HCT116 (cell line): ENCODE measurements around the gene ADGRG7. TPM values are rescaled to one million over a fixed set of nuclear protein-coding genes. Genes with fewer than 3 reads are reported as not detected.

Source experiments
- ATAC-seq: fragments of 200-7000 bp; cut with Tn5 transposase; 2 replicates; pipeline ENCODE4 v1.9.1; 2020; ENCODE audit warnings: mild to moderate bottlenecking, moderate library complexity
- BruUV-seq: library from RNA; stranded (reverse); fragments of 400-500 nt; replicated peaks from 2 replicates; lab custom pipeline; 2021; lab: Mats Ljungman, UMichigan
- CTCF ChIA-PET: fragments of 300-600 bp; sonication (Branson Sonifier 250); formaldehyde crosslinking; loops from one replicate; lab custom pipeline; 2021; ENCODE audit warnings: antibody characterized with exemption; lab: Charles Lee
- POLR2A ChIA-PET: fragments of 300-600, 350-600 bp; sonication (Branson Sonifier 250); formaldehyde crosslinking; loops from one replicate; lab custom pipeline; 2021; ENCODE audit warnings: antibody characterized with exemption; lab: Charles Lee
- RAD21 ChIA-PET, 2 experiments: fragments of 300-600 bp; sonication (Branson Sonifier 250); formaldehyde crosslinking; loops; one replicate each; lab custom pipeline; 2023; ENCODE audit warnings: low total read pairs in 2 of 2; ENCODE audit not compliant: uncharacterized antibody in 2 of 2, unreplicated experiment in 2 of 2, low non-redundant PET in 1 of 2; lab: Charles Lee
- DNase-seq: peaks from one replicate; pipeline ENCODE4 v3.0.0-alpha.2; 2010; ENCODE audit warnings: low read depth, low spot score
- H2AFZ ChIP-seq: fragments of 200-600 bp; shearing (Covaris generic), sonication (generic); 2 replicates; pipeline ENCODE4 v1.6.1; 2017; ENCODE audit warnings: low read depth, mixed run types, mixed read lengths, antibody characterized with exemption, low read length; ENCODE audit not compliant: poor library complexity, severe bottlenecking
- H3K27ac ChIP-seq: 2 replicates; pipeline ENCODE4 v1.5.1; 2012; ENCODE audit warnings: low read depth, low read length
- H3K27me3 ChIP-seq: fragments of 200-600 bp; sonication (generic); 2 replicates; pipeline ENCODE4 v1.6.1; 2016; ENCODE audit warnings: mixed run types, low read length, mixed read lengths; ENCODE audit not compliant: insufficient read depth
- H3K36me3 ChIP-seq, 2 experiments: fragments of 200-500 bp in 1 of 2; fragments of 200-600 bp in 1 of 2; sonication (Bioruptor generic) in 1 of 2; sonication (generic) in 1 of 2; 2 replicates each; pipeline versions ENCODE4 v1.5.1 to v1.6.1; 2014 to 2016; ENCODE audit warnings: low read length in 2 of 2, inconsistent platforms in 1 of 2, mixed read lengths in 1 of 2, mixed run types in 1 of 2; ENCODE audit not compliant: insufficient read depth in 2 of 2, control insufficient read depth in 1 of 2
- H3K4me1 ChIP-seq, 2 experiments: fragments of 200-600 bp in 1 of 2; sonication (generic) in 1 of 2; 2 replicates each; pipeline versions ENCODE4 v1.5.1 to v1.6.1; 2012 to 2017; ENCODE audit warnings: low read length in 2 of 2, inconsistent platforms in 1 of 2, mild to moderate bottlenecking in 1 of 2, mixed read lengths in 1 of 2, mixed run types in 1 of 2, moderate library complexity in 1 of 2; ENCODE audit not compliant: insufficient read depth in 2 of 2, control insufficient read depth in 1 of 2
- H3K4me2 ChIP-seq: fragments of 200-600 bp; sonication (generic); 2 replicates; pipeline ENCODE4 v1.6.1; 2017; ENCODE audit warnings: mixed run types, low read length, mixed read lengths
- H3K4me3 ChIP-seq, 2 experiments: fragments of 200-600 bp in 1 of 2; sonication (generic) in 1 of 2; replicated peaks in 1 of 2; 2 replicates each; pipeline ENCODE4 v1.5.1; 2011 to 2016; ENCODE audit warnings: low read length in 2 of 2, control low read depth in 1 of 2, low read depth in 1 of 2, mild to moderate bottlenecking in 1 of 2, mixed read lengths in 1 of 2, mixed run types in 1 of 2
- H3K79me2 ChIP-seq: fragments of 200-600 bp; sonication (generic); 2 replicates; pipeline ENCODE4 v1.6.1; 2017; ENCODE audit warnings: mild to moderate bottlenecking, mixed run types, low read length, moderate library complexity, mixed read lengths; ENCODE audit not compliant: insufficient read depth
- H3K9ac ChIP-seq: fragments of 200-600 bp; sonication (generic); 2 replicates; pipeline ENCODE4 v1.6.1; 2016; ENCODE audit warnings: low read length, mixed read lengths
- H3K9me2 ChIP-seq: fragments of 200-600 bp; sonication (generic), shearing (Covaris generic); 2 replicates; pipeline ENCODE4 v1.6.1; 2017; ENCODE audit warnings: mixed run types, mild to moderate bottlenecking, moderate library complexity; ENCODE audit not compliant: insufficient read depth
- H3K9me3 ChIP-seq, 2 experiments: fragments of 200-500 bp in 1 of 2; fragments of 200-600 bp in 1 of 2; sonication (Bioruptor generic) in 1 of 2; sonication (generic) in 1 of 2; 2 replicates each; pipeline ENCODE4 v1.6.1; 2014 to 2017; ENCODE audit warnings: low read length in 2 of 2, mixed read lengths in 2 of 2, inconsistent platforms in 1 of 2, low read depth in 1 of 2, mild to moderate bottlenecking in 1 of 2, mixed run types in 1 of 2, moderate library complexity in 1 of 2; ENCODE audit not compliant: control insufficient read depth in 1 of 2, insufficient read depth in 1 of 2
- H4K20me1 ChIP-seq: fragments of 200-600 bp; sonication (generic), shearing (Covaris generic); 2 replicates; pipeline ENCODE4 v1.6.1; 2017; ENCODE audit warnings: mixed run types, mild to moderate bottlenecking, moderate library complexity; ENCODE audit not compliant: insufficient read depth
- CEBPB ChIP-seq: IDR thresholded peaks from 2 replicates; pipeline ENCODE4 v1.6.1; 2012; ENCODE audit warnings: low read depth
- CTCF ChIP-seq, 3 experiments: fragments of 200-600 bp in 1 of 3; sonication (generic) in 1 of 3; IDR thresholded peaks in 2 of 3; conservative IDR thresholded peaks in 1 of 3; 2 replicates each; pipeline ENCODE4 v1.5.1; 2012 to 2017; ENCODE audit warnings: low read depth in 2 of 3, low read length in 2 of 3, antibody characterized with exemption in 1 of 3, borderline replicate concordance in 1 of 3, control low read depth in 1 of 3, mild to moderate bottlenecking in 1 of 3, mixed read lengths in 1 of 3, mixed run types in 1 of 3, moderate library complexity in 1 of 3; ENCODE audit not compliant: insufficient read depth in 1 of 3
- EGR1 ChIP-seq: IDR thresholded peaks from 2 replicates; pipeline ENCODE4 v1.6.1; 2012; ENCODE audit warnings: low read depth
- ELF1 ChIP-seq: IDR thresholded peaks from 2 replicates; pipeline ENCODE4 v1.6.1; 2012; ENCODE audit warnings: low read depth, borderline replicate concordance
- EZH2 ChIP-seq: fragments of 200-600 bp; sonication (generic); IDR thresholded peaks from 2 replicates; pipeline ENCODE4 v1.6.1; 2017; ENCODE audit warnings: antibody characterized with exemption, mixed run types
- POLR2A ChIP-seq: IDR thresholded peaks from 2 replicates; pipeline ENCODE4 v1.7.0; 2011; ENCODE audit warnings: borderline replicate concordance; ENCODE audit not compliant: insufficient read depth, insufficient read length; ENCODE audit errors: extremely low read depth
- POLR2AphosphoS5 ChIP-seq: IDR thresholded peaks from 2 replicates; pipeline ENCODE4 v1.6.1; 2011; ENCODE audit warnings: mild to moderate bottlenecking, low read depth, low read length, moderate library complexity
- SP1 ChIP-seq: IDR thresholded peaks from 2 replicates; pipeline ENCODE4 v1.6.1; 2012; ENCODE audit warnings: low read depth
- SRF ChIP-seq: IDR thresholded peaks from 2 replicates; pipeline ENCODE4 v1.6.1; 2012; ENCODE audit warnings: low read depth
- TCF7L2 ChIP-seq: IDR thresholded peaks from 2 replicates; pipeline ENCODE4 v1.7.0; 2011; ENCODE audit warnings: borderline replicate concordance, inconsistent platforms; ENCODE audit not compliant: insufficient read depth, insufficient read length; ENCODE audit errors: extremely low read depth
- ZFX ChIP-seq: fragments of 450-650 bp; IDR thresholded peaks from 2 replicates; pipeline ENCODE4 v1.6.1; 2017
- ZNF274 ChIP-seq: fragments of 200-500 bp; sonication (Bioruptor generic); IDR thresholded peaks from 2 replicates; pipeline ENCODE4 v1.6.1; 2014; ENCODE audit warnings: mild to moderate bottlenecking, low read depth, low read length, inconsistent platforms
- intact Hi-C: fragments of 100-400 bp; cut with micrococcal nuclease; formaldehyde crosslinking; loops from 2 replicates; pipeline ENCODE4 v1.10.0; 2022
- total RNA-seq: library from RNA; stranded (reverse); gene quantifications from one replicate; pipeline ENCODE4 v1.2.1, GENCODE V29; 2021; ENCODE audit not compliant: unreplicated experiment
- TF ChIP-seq, protein P1 (sequence below): IDR thresholded peaks from 2 replicates; pipeline ENCODE4 v1.6.1; 2012
- TF ChIP-seq, protein P2 (sequence below): IDR thresholded peaks from 2 replicates; pipeline ENCODE4 v1.6.1; 2012

The ADGRG7 gene
- total RNA-seq, 1 experiment from 2014 or later, result not detected

GRCh38 chr3:100702980-100703345, 93.6 kb downstream of the ADGRG7 start:
- Histone ChIP-seq H3K4me2 (no peak overlapping the region), H3K4me3 (no peak overlapping the region), H3K4me1 (no peaks in the 10 kb centered on the region; a peak in 1 of 4 replicates), H3K27me3 (no peaks in the 10 kb centered on the region), H2AFZ (no peak overlapping the region), H3K27ac (no peak overlapping the region), H3K9me3 (no peaks in the 10 kb centered on the region), H3K36me3 (no peaks in the 10 kb centered on the region), H3K9ac (no peak overlapping the region), H3K9me2 (no peaks in the 10 kb centered on the region), H3K79me2 (no peaks in the 10 kb centered on the region), H4K20me1 (no peaks in the 10 kb centered on the region)
- BruUV-seq, result no TSS peak
- ChIA-PET RAD21 (no interaction called here), CTCF (no interaction called here), POLR2A (no interaction called here)
- TF ChIP-seq SP1 (no peak), ZNF274 (no peak), EZH2 (no peak)
- TF ChIP-seq, protein P1, sequence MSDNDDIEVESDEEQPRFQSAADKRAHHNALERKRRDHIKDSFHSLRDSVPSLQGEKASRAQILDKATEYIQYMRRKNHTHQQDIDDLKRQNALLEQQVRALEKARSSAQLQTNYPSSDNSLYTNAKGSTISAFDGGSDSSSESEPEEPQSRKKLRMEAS, result no peak
- intact Hi-C loops, result no loop called here
- no peak for DNase-seq
- no peak for ATAC-seq

- no TSS peak for BruUV-seq
- CTCF ChIA-PET, result no interaction called here
- intact Hi-C loops, result no loop called here
Measured at GRCh38 chr3:100703865-100704264, 94.5 kb downstream of the ADGRG7 start.

More at GRCh38 chr3:100703865-100704264, 94.5 kb downstream of the ADGRG7 start:
- no peak for DNase-seq
- Histone ChIP-seq H3K9ac (no peak overlapping the region), H3K9me2 (no peaks in the 10 kb centered on the region), H3K4me1 (peaks cover 5 to 9% of the 10 kb centered on the region in 2 experiments; a peak in 3 of 4 replicates), H3K36me3 (no peaks in the 10 kb centered on the region), H3K79me2 (no peaks in the 10 kb centered on the region), H2AFZ (no peak overlapping the region), H4K20me1 (no peaks in the 10 kb centered on the region), H3K4me2 (no peak overlapping the region), H3K27me3 (no peaks in the 10 kb centered on the region), H3K4me3 (no peak overlapping the region), H3K27ac (no peak overlapping the region), H3K9me3 (no peaks in the 10 kb centered on the region)
- TF ChIP-seq EZH2 (no peak), SRF (no peak), POLR2AphosphoS5 (no peak), ZFX (no peak), TCF7L2 (no peak), CEBPB (no peak), EGR1 (no peak), ELF1 (no peak), CTCF (IDR thresholded peaks at IDR 0.05 in 2 of 3, conservative IDR thresholded peaks at IDR 0.05 in 1 of 3; ENCODE audit: borderline replicate concordance in 1 of 3, insufficient read depth in 1 of 3, low read depth in 2 of 3, low read length in 2 of 3) (no peak), ZNF274 (no peak), POLR2A (no peak), SP1 (no peak)
- TF ChIP-seq, protein P2, sequence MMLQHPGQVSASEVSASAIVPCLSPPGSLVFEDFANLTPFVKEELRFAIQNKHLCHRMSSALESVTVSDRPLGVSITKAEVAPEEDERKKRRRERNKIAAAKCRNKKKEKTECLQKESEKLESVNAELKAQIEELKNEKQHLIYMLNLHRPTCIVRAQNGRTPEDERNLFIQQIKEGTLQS, result no peak
- TF ChIP-seq, protein P1, result no peak
- RAD21 ChIA-PET, result no interaction called here
- ATAC-seq, result no peak
- POLR2A ChIA-PET, result no interaction called here
